Spleen (tissue), 11 donors: ENCODE measurements around the gene TMEM120B. TPM values are rescaled to one million over a fixed set of nuclear protein-coding genes. Genes with fewer than 3 reads are reported as not detected.
"Not testable (repeated sequence)": the region's sequence is repeated elsewhere in the genome, so short reads cannot be mapped to it uniquely, and the experiment has no call there.

Experiments used
- DNase-seq: peaks from one replicate; pipeline ENCODE4 v3.0.0-alpha.2; 2020
- H3K27ac ChIP-seq, 8 donors: fragments of 200-600 bp; sonication (generic) in 7 of 8; 1 replicate in 4 of 8; 2 replicates in 4 of 8; pipeline versions ENCODE4 v1.5.0 to v1.8.0; 2016 to 2021; ENCODE audit warnings: inconsistent platforms in 4 of 8, mild to moderate bottlenecking in 4 of 8, moderate library complexity in 1 of 8
- H3K27me3 ChIP-seq, 7 donors: fragments of 200-600 bp; sonication (generic) in 6 of 7; replicated peaks in 1 of 7; 1 replicate in 4 of 7; 2 replicates in 3 of 7; pipeline versions ENCODE4 v1.5.0 to v1.8.0; 2016 to 2021; ENCODE audit warnings: inconsistent platforms in 3 of 7, mild to moderate bottlenecking in 1 of 7
- H3K36me3 ChIP-seq, 6 donors: fragments of 200-600 bp; sonication (generic) in 5 of 6; 1 replicate in 4 of 6; 2 replicates in 2 of 6; pipeline versions ENCODE4 v1.5.0 to v1.8.0; 2016 to 2021; ENCODE audit warnings: inconsistent platforms in 2 of 6
- H3K4me1 ChIP-seq, 6 donors: fragments of 200-600 bp; sonication (generic) in 5 of 6; 1 replicate in 3 of 6; 2 replicates in 3 of 6; pipeline versions ENCODE4 v1.5.0 to v1.8.0; 2016 to 2021; ENCODE audit warnings: inconsistent platforms in 3 of 6
- H3K4me3 ChIP-seq, 8 donors: fragments of 200-600 bp; sonication (generic) in 7 of 8; 1 replicate in 4 of 8; 2 replicates in 4 of 8; pipeline versions ENCODE4 v1.5.0 to v1.8.0; 2016 to 2021; ENCODE audit warnings: inconsistent platforms in 4 of 8, mild to moderate bottlenecking in 4 of 8, moderate library complexity in 2 of 8
- H3K9me3 ChIP-seq, 8 donors: fragments of 200-600 bp; sonication (generic) in 7 of 8; 1 replicate in 4 of 8; 2 replicates in 4 of 8; pipeline versions ENCODE4 v1.5.0 to v1.8.0; 2016 to 2021; ENCODE audit warnings: inconsistent platforms in 4 of 8
- CTCF ChIP-seq, 11 experiments: fragments of 200-600 bp in 7 of 11; fragments of 450-650 bp in 4 of 11; sonication (generic) in 4 of 11; IDR thresholded peaks in 8 of 11; conservative IDR thresholded peaks in 3 of 11; 1 replicate in 7 of 11; 2 replicates in 4 of 11; pipeline versions ENCODE4 v1.4.0 to v1.8.0; 2016 to 2021; ENCODE audit warnings: antibody characterized with exemption in 11 of 11, inconsistent platforms in 4 of 11, mild to moderate bottlenecking in 1 of 11
- POLR2A ChIP-seq, 3 donors: fragments of 450-650 bp; IDR thresholded peaks; one replicate each; pipeline ENCODE4 v1.5.1; 2017; ENCODE audit warnings: antibody characterized with exemption in 3 of 3, mild to moderate bottlenecking in 1 of 3
- POLR2AphosphoS5 ChIP-seq, 3 donors: sonication (generic); formaldehyde crosslinking; IDR thresholded peaks; one replicate each; pipeline ENCODE4 v1.5.1; 2017; ENCODE audit warnings: antibody characterized with exemption in 3 of 3
- WGBS, 5 donors: extraction: QIAGEN DNeasy Blood & Tissue Kit in 3 of 5; methylation state at CpG; one replicate each; pipeline versions ENCODE4 v1.1.5 to v1.1.7; 2013 to 2018; 5-methylcytosine and 5-hydroxymethylcytosine counted together
- intact Hi-C: fragments of 100-400 bp; cut with DNase I; formaldehyde crosslinking; loops from one replicate; pipeline ENCODE4 v1.15.0; 2023; ENCODE audit warnings: low total_unique reads
- polyA plus RNA-seq, 3 donors: library from polyadenylated mRNA; stranded (reverse); fragments of 200-250 nt; gene quantifications; one replicate each; pipeline ENCODE4 v1.2.1, GENCODE V29; 2013
- total RNA-seq, 7 donors: library from RNA; depleted of rRNA in 3 of 7; stranded (reverse); fragments of >200 nt in 3 of 7; fragmentation: NEBNext Ultra II Directional in 4 of 7; extraction: Animal tissue kit (Norgen Biotek cat#: 25700) in 4 of 7; gene quantifications; one replicate each; pipeline versions ENCODE4 v1.1.0 to v1.2.1, GENCODE V29; 2016 to 2021
- donor health status: healthy with polysubstance abuse.
- donor health status: DM: no; HTN: no; CAD: no; lungs with moderate emphysema.
- donor health status: DM: no; HTN: no; CAD: no.
- donor health status: Bipolar disorder and iron deficiency.
- donor health status: healthy.
- donor health status: DM: no; HTN: no; CAD: no.
- donor health status: DM: yes; HTN: yes; CAD: no.

TMEM120B gene
- total and polyA plus RNA-seq, 10 donors, result 2.9 to 8.9 (median 5.8) TPM

GRCh38 chr12:121713793-121714192 lies 1.2 kb downstream of the TMEM120B start:
- peaks cover 7 to 48% (median 24%) of the 10 kb centered on the region in 6 donors for H3K4me1 ChIP-seq
- no peaks in the 10 kb centered on the region for H3K36me3 ChIP-seq
- intact Hi-C loops, result no loop called here
- WGBS, 5 donors, result 62 to 83% (median 67%) methylated on average over 6 of the region's 6 CpGs
- peak overlapping the region in 6 of 8 donors; percentile 86 to 99 (median 94) for H3K4me3 ChIP-seq
- H3K27ac ChIP-seq, result peak overlapping the region in 1 of 8 donors; percentile 91
- H3K9me3 ChIP-seq, result no peaks in the 10 kb centered on the region
- TF ChIP-seq CTCF (IDR thresholded peaks at IDR 0.05 in 8 of 11, conservative IDR thresholded peaks at IDR 0.05 in 3 of 11) (no peak), POLR2AphosphoS5 (IDR thresholded peaks at IDR 0.05) (no peak), POLR2A (IDR thresholded peaks at IDR 0.05) (no peak)
- H3K27me3 ChIP-seq, result no peaks in the 10 kb centered on the region
- DNase-seq, result no peak

DNA sequence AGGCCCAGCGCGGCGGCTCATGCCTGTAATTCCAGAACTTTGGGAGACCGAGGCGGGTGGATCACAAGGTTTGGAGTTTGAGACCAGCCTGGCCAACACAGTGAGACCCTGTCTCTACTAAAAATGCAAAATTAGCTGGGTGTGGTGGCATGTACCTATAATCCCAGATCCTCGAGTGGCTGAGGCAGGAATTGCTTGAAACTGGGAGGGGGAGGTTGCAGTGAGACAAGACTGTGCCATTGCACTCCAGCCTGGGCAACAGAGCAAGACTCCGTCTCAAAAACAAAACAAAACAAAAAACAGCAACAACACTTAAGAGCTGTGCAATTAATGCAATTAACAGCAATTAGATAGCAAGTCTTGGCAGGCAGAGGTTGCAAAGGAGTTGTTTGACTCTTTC lies 2.5 kb downstream of the TMEM120B start:
- H3K27ac ChIP-seq, DNase-seq, H3K36me3 ChIP-seq, intact Hi-C loops, H3K9me3 ChIP-seq, H3K4me3 ChIP-seq, H3K27me3 ChIP-seq: not testable (repeated sequence)
- 94 to 98% (median 96%) methylated on average over 7 of the region's 7 CpGs for WGBS, 5 donors
- peaks cover 7 to 45% (median 24%) of the 10 kb centered on the region in 6 donors for H3K4me1 ChIP-seq

- Histone ChIP-seq H3K27me3 (no peaks in the 10 kb centered on the region), H3K9me3 (no peaks in the 10 kb centered on the region), H3K36me3 (no peaks in the 10 kb centered on the region), H3K27ac (no peak overlapping the region), H3K4me1 (peaks cover 7 to 38% (median 24%) of the 10 kb centered on the region in 6 donors), H3K4me3 (no peak overlapping the region)
- TF ChIP-seq POLR2AphosphoS5 (IDR thresholded peaks at IDR 0.05) (no peak), POLR2A (IDR thresholded peaks at IDR 0.05) (no peak), CTCF (IDR thresholded peaks at IDR 0.05 in 8 of 11, conservative IDR thresholded peaks at IDR 0.05 in 3 of 11) (no peak)
- DNase-seq, result no peak
- intact Hi-C loops, result no loop called here
- WGBS, 5 donors, result 77 to 82% (median 79%) methylated on average over 6 of the region's 6 CpGs
These were observed 3.4 kb downstream of the TMEM120B start for GRCh38 chr12:121715862-121716435.

DNA sequence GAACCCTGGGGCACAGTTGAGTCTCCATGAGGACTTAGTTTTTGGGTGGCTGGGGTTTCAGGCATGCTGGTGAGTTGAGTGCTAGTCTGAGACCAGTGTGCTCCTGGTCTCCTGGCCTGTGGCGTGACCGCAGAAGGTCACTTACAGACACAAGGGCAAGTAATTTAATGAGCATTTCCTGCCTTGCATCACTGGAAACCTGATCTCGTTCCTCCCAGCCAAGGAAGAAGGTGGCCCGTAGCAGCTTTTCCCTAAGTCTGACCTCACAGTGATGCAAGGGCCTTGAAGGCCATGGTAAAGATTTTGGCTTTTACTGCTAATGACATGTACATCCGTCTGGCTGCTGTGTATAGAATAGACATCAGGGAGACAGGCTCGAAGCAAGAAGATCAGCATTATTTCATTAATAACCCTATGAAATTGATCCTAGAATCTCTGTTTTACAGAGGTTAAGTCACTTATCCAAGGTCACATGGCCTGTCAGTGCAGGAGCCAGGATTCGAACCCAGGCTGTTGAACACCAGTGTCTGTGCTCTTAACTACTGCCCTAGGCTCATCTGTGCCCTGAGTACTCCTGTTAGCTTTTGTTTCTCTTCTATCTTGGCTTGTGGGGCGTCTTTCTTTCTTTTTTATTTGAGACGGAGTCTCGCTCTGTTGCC lies 4.6 kb downstream of the TMEM120B start:
- H3K27me3 ChIP-seq, result no peaks in the 10 kb centered on the region
- H3K27ac ChIP-seq, result peak overlapping the region in 2 of 8 donors; percentile 18 to 29
- H3K4me3 ChIP-seq, result no peak overlapping the region
- H3K9me3 ChIP-seq, result no peaks in the 10 kb centered on the region
- DNase-seq, result no peak
- TF ChIP-seq POLR2A (IDR thresholded peaks at IDR 0.05) (no peak), CTCF (IDR thresholded peaks at IDR 0.05 in 8 of 11, conservative IDR thresholded peaks at IDR 0.05 in 3 of 11) (no peak), POLR2AphosphoS5 (IDR thresholded peaks at IDR 0.05) (peak in 1 of 3 donors; percentile 27)
- H3K4me1 ChIP-seq, result peaks cover 4 to 26% (median 13%) of the 10 kb centered on the region in 6 donors
- H3K36me3 ChIP-seq, result no peaks in the 10 kb centered on the region
- intact Hi-C loops, result no loop called here
- 65 to 80% (median 75%) methylated on average over 10 of the region's 10 CpGs for WGBS, 5 donors
